Right lung (tissue), 5 donors: ENCODE results near the gene CAMK2B. TPM values are rescaled to one million over a fixed set of nuclear protein-coding genes. Genes with fewer than 3 reads are reported as not detected.
"Not testable (repeated sequence)": the region's sequence is repeated elsewhere in the genome, so short reads cannot be mapped to it uniquely, and the experiment has no call there.

Experiments
- DNase-seq, 2 donors: peaks; one replicate each; pipeline ENCODE4 v3.0.0-alpha.2; 2013
- polyA plus RNA-seq, 5 donors: library from polyadenylated mRNA; unstranded; fragments of 120-200 nt; gene quantifications; one replicate each; pipeline versions ENCODE4 v1.2.1 to v1.2.3, GENCODE V29; 2013; ENCODE audit warnings: inconsistent platforms in 1 of 5, low replicate concordance in 1 of 5; ENCODE audit not compliant: insufficient read length in 5 of 5, insufficient read depth in 1 of 5

The CAMK2B gene
- polyA plus RNA-seq, 5 donors: 0.73 to 0.96 (median 0.85) TPM

DNA sequence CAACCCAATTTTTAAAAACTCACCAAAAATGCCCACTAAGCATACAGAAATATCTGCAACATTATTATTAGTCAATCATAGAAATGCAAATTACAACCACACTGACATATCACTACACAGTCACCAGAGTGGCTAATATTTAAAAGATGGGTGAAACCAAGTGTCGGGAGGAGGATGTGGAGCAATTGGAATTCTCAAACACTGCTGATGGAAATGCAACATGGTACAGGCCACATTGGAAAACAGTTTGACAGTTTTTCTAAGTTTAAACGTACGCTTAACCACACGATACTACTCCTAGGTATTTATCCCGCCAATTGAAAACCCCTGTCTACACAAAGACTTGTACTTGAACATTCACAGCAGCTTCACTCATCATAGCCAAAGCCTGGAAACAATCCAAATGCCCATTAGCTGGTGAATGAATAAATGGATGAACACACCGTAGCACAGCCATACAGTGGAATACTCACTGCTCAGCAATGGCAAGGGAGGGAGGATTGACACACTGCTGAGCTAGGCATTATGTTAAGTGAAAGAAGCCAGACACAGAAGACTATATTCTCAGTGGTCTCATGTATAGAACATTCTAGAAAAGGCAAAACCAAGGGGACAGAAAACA, 152.5 kb downstream of the CAMK2B start:
- no peak for DNase-seq

- no peak for DNase-seq
Measured at GRCh38 chr7:44172352-44172751, 153.0 kb downstream of the CAMK2B start.

DNA sequence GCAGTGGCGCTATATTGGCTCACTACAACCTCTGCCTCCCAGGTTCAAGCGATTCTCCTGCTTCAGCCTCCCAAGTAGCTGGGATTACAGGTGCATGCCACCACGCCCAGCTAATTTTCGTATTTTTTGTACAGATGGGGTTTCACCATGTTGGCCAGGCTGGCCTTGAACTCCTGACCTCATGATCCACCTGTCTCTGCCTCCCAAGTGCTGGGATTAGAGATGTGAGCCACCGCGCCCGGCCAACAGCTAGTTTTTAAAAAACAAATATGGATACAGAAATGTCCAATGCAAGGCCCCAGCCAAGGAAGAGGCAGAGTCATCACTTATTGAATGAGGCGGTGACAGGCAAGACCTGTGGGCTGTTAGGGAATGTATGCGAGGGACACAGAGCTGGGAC, 153.5 kb downstream of the CAMK2B start:
- not testable (repeated sequence) for DNase-seq

GRCh38 chr7:44167920-44168319, 157.5 kb downstream of the CAMK2B start:
- DNase-seq: no peak

Other genes with a start within 250 kb of the CAMK2B start
- gene POLM, start 243.1 kb downstream of the CAMK2B start, polyA plus RNA-seq: 10 to 100 TPM; 15.5 to 29.4 (median 26.6) TPM
- 10 to 100 TPM; 40.9 to 74.4 (median 48.2) TPM for gene AEBP1, start 221.2 kb downstream of the CAMK2B start, polyA plus RNA-seq
- 100 to 1,000 TPM in 3 of 5 donors, 10 to 100 TPM in 2; 87.9 to 126 (median 101) TPM for gene POLD2, start 202.0 kb downstream of the CAMK2B start, polyA plus RNA-seq
- 1 to 10 TPM in 2 of 5 donors, under 1 TPM in 3; 0.39 to 1.4 (median 0.90) TPM for gene MYL7, start 184.3 kb downstream of the CAMK2B start, polyA plus RNA-seq
- gene GCK, start 136.2 kb downstream of the CAMK2B start, polyA plus RNA-seq: 1 to 10 TPM; 2.2 to 3.9 (median 2.5) TPM
- gene YKT6, start 124.6 kb downstream of the CAMK2B start, polyA plus RNA-seq: 10 to 100 TPM; 59.3 to 70.6 (median 63.4) TPM
- gene NUDCD3, start 165.1 kb upstream of the CAMK2B start, polyA plus RNA-seq: 10 to 100 TPM; 79.4 to 95.3 (median 83.8) TPM
- gene NPC1L1, start 215.7 kb upstream of the CAMK2B start, polyA plus RNA-seq: under 1 TPM; 0.21 to 0.42 (median 0.33) TPM
- gene DDX56, start 248.3 kb upstream of the CAMK2B start, polyA plus RNA-seq: 10 to 100 TPM; 63.1 to 82.2 (median 73.7) TPM